HUES64 (cell line): Measurements from ENCODE around the gene CTSZ.
"Not testable (repeated sequence)": the region's sequence is repeated elsewhere in the genome, so short reads cannot be mapped to it uniquely, and the experiment has no call there.

ENCODE experiments used
- H3K27ac ChIP-seq: 2 replicates; pipeline ENCODE4 v1.7.0; 2013; ENCODE audit warnings: low read depth, low read length, inconsistent platforms
- H3K27me3 ChIP-seq: 2 replicates; pipeline ENCODE4 v1.6.1; 2013; ENCODE audit warnings: mild to moderate bottlenecking, low read length; ENCODE audit not compliant: insufficient read depth
- H3K36me3 ChIP-seq: 2 replicates; pipeline ENCODE4 v1.6.1; 2013; ENCODE audit warnings: mild to moderate bottlenecking, low read length; ENCODE audit not compliant: insufficient read depth
- H3K4me1 ChIP-seq: 2 replicates; pipeline ENCODE4 v1.6.1; 2013; ENCODE audit warnings: mild to moderate bottlenecking, low read length, moderate library complexity; ENCODE audit not compliant: insufficient read depth
- H3K4me3 ChIP-seq: 2 replicates; pipeline ENCODE4 v1.5.1; 2013; ENCODE audit warnings: mild to moderate bottlenecking, low read length, moderate library complexity
- H3K9ac ChIP-seq: 2 replicates; pipeline ENCODE4 v1.6.1; 2013; ENCODE audit warnings: mild to moderate bottlenecking, low read depth, low read length
- H3K9me3 ChIP-seq: 2 replicates; pipeline ENCODE4 v1.6.1; 2013; ENCODE audit warnings: low read depth, low read length; ENCODE audit not compliant: insufficient read depth
- WGBS: fragments of 150-250, 120-280 bp; methylation state at CpG from one replicate; pipeline ENCODE4 v1.1.7; 2013; ENCODE audit warnings: missing lambda C conversion rate; 5-methylcytosine and 5-hydroxymethylcytosine counted together

The CTSZ gene

DNA sequence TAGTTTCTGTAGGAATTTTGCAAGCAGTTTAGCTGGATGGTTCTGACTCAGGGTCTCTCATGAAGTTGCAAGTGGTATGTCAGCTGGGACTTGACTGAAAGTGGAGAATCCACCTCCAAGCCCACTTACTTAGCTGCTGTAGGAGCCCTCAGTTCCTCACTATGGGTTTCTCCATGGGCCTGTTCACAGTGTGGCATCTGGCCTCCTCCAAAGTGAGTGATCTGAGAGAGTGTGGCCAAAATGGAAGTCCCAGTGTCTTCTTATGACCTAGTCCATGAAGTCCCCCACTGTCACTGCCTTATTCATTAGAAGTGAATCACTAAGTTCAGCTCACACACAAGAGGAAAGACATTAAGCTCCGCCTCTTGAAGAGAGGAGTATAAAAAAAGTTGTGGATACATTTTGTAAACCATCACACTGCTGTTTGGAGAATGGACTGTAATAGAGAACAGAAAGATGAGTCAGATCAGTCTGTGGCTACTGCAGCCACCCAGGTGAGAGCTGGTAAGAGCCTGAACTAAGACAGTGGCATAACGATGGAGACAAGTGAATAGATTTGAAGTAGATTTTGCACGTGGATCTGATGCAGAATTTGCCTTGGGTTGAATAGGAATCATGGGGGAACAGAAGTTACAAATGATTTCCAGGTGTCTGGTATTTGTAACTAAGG is 30.9 kb downstream of the CTSZ start:
- H3K4me1 ChIP-seq, result no peaks in the 10 kb centered on the region
- H3K9ac ChIP-seq, result no peak overlapping the region
- no peaks in the 10 kb centered on the region for H3K36me3 ChIP-seq
- H3K4me3 ChIP-seq, result no peak overlapping the region
- WGBS, result 92% methylated on average over 3 of the region's 3 CpGs
- H3K9me3 ChIP-seq, result peaks cover 6% of the 10 kb centered on the region; the same call in 1 of the 2 replicates
- H3K27ac ChIP-seq, result no peak overlapping the region
- no peaks in the 10 kb centered on the region for H3K27me3 ChIP-seq

DNA sequence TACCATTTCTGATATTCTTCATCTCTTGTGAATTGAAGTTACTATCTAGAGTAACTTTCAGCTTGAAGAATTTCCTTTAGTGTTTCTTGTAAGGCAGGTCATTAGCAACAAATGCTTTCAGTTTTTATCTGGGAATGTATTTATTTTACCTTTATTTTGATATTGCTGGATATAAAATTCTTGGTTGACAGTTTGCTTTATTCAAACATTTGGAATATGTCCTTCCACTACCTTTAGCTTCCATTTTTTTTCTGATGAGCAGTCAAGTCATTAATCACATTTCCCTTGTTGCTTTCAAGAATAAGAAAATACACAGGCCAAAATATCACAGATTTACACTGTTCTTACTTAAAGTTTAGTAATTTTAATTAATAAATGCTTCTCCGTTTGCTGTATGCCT is 31.7 kb downstream of the CTSZ start:
- H3K27ac ChIP-seq, result no peak overlapping the region
- H3K4me1 ChIP-seq, result no peaks in the 10 kb centered on the region
- H3K36me3 ChIP-seq, result no peaks in the 10 kb centered on the region
- WGBS, result 94% methylated on average over 1 of the region's 1 CpG
- peaks cover 6% of the 10 kb centered on the region; the same call in 1 of the 2 replicates for H3K9me3 ChIP-seq
- no peak overlapping the region for H3K4me3 ChIP-seq
- no peak overlapping the region for H3K9ac ChIP-seq
- no peaks in the 10 kb centered on the region for H3K27me3 ChIP-seq

DNA sequence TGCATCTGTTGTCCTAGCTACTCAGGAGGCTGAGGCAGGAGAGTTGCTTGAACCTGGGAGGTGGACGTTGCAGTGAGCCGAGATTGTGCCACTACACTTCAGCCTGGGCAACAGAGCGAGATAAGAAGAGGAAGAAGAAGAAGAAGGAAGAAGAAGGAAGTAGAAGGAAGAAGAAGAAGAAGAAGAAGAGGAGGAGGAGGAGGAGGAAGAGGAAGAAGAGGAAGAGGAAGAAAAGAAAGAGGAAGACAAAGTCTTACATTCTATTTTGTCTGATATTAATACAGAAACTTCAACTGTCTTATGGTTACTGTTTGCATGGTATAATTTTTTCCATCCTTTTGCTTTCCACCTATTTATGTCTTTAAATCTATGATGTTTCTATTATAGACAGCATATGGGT is 33.2 kb downstream of the CTSZ start:
- Histone ChIP-seq H3K36me3 (no peaks in the 10 kb centered on the region), H3K4me3 (no peak overlapping the region), H3K27ac (no peak overlapping the region), H3K9me3 (peaks cover 8% of the 10 kb centered on the region; the same call in 1 of the 2 replicates), H3K27me3 (no peaks in the 10 kb centered on the region), H3K9ac (no peak overlapping the region), H3K4me1 (no peaks in the 10 kb centered on the region)
- WGBS, result 87% methylated on average over 3 of the region's 3 CpGs

DNA sequence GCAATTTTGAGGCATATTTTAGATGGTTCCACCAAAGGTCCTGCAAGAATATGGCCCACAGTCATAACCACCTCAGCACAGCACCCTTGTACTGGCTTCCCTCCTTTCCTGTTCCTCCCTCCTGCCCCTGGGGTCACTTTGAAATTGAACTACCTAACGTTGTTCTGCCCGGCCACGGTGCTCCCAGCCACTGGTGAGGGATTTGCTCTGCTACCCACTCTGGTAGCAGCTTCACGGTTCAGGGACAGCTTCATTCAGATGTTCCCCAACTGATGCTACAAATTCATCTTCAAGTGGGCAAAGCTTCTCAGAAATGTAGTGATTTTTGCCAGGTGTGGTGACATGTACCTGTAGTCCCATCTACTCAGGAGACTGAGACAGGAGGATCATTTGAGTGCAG is 33.9 kb downstream of the CTSZ start:
- 85% methylated on average over 4 of the region's 4 CpGs for WGBS
- Histone ChIP-seq H3K4me3 (no peak overlapping the region), H3K27me3 (no peaks in the 10 kb centered on the region), H3K27ac (no peak overlapping the region), H3K36me3 (no peaks in the 10 kb centered on the region), H3K4me1 (no peaks in the 10 kb centered on the region), H3K9ac (no peak overlapping the region), H3K9me3 (peaks cover 8% of the 10 kb centered on the region; the same call in 1 of the 2 replicates)

DNA sequence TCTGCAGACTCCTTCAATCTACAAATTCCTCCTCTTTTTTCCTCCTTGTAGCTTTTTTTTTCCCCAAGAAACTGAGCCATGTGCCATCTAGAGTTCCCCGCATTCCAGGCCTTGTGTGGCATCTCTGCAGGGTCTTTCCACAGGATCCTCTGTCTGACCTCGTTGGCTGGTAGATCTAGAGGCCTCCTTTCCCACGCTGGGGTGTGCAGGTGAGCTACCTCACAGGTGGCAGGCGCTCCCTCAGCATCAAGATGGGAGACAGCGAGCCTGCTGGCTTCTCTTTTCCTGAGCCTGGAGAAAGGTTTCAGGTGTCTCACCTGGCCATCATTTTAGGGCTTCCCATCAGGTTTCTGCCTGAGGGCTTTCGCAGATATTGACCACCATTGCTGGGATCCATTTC is 35.6 kb downstream of the CTSZ start:
- 86% methylated on average over 6 of the region's 6 CpGs for WGBS
- no peaks in the 10 kb centered on the region for H3K27me3 ChIP-seq
- H3K36me3 ChIP-seq, result no peaks in the 10 kb centered on the region

DNA sequence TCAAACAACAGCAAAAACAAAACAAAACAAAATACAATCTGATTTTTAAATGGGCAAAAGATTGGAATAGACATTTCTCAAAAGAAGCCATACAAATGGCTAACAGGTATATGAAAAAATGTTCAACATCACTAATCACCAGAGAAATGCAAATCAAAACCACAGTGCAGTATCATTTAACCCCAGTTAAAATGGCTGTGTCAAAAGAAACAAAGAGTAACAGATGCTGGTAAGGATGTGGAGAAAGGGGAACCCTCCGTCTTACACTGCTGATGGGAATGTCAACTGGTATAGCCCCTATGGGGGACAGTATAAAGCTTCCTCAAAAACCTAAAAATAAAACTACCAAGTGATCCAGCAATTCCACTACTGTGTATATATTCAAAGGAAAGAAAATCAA is 36.9 kb downstream of the CTSZ start:
- Histone ChIP-seq H3K9ac (no peak overlapping the region), H3K27me3 (no peaks in the 10 kb centered on the region), H3K9me3 (peaks cover 3% of the 10 kb centered on the region; the same call in 1 of the 2 replicates), H3K36me3 (no peaks in the 10 kb centered on the region), H3K4me1 (no peaks in the 10 kb centered on the region), H3K27ac (no peak overlapping the region), H3K4me3 (no peak overlapping the region)
- WGBS, result 100% methylated on average over 1 of the region's 1 CpG

More for the DNA sequence above, 35.6 kb downstream of the CTSZ start:
- Histone ChIP-seq H3K4me1 (no peaks in the 10 kb centered on the region), H3K4me3 (no peak overlapping the region), H3K9me3 (peaks cover 8% of the 10 kb centered on the region; the same call in 1 of the 2 replicates), H3K9ac (no peak overlapping the region), H3K27ac (no peak overlapping the region)

DNA sequence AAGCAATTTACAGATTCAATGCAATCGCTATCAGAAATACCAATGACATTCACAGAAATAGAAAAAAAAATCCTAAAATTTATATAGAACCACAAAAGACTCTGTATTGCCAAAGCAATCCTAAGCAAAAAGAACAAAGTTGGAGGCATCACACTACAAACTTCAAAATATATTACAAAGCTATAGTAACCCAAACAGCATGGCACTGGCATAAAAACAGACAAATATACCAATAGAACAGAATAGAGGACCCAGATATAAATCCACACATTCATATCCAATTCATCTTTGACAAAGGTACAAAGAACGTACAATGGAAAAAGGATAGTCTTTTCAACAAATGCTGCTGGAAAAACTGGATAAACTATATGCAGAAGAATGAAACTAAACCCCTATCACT is 37.6 kb downstream of the CTSZ start:
- no peak overlapping the region for H3K27ac ChIP-seq
- peaks cover 2% of the 10 kb centered on the region; the same call in 1 of the 2 replicates for H3K9me3 ChIP-seq
- no peak overlapping the region for H3K4me3 ChIP-seq
- no peak overlapping the region for H3K9ac ChIP-seq
- no peaks in the 10 kb centered on the region for H3K36me3 ChIP-seq
- 72% methylated on average over 2 of the region's 2 CpGs for WGBS
- no peaks in the 10 kb centered on the region for H3K4me1 ChIP-seq
- H3K27me3 ChIP-seq, result no peaks in the 10 kb centered on the region

DNA sequence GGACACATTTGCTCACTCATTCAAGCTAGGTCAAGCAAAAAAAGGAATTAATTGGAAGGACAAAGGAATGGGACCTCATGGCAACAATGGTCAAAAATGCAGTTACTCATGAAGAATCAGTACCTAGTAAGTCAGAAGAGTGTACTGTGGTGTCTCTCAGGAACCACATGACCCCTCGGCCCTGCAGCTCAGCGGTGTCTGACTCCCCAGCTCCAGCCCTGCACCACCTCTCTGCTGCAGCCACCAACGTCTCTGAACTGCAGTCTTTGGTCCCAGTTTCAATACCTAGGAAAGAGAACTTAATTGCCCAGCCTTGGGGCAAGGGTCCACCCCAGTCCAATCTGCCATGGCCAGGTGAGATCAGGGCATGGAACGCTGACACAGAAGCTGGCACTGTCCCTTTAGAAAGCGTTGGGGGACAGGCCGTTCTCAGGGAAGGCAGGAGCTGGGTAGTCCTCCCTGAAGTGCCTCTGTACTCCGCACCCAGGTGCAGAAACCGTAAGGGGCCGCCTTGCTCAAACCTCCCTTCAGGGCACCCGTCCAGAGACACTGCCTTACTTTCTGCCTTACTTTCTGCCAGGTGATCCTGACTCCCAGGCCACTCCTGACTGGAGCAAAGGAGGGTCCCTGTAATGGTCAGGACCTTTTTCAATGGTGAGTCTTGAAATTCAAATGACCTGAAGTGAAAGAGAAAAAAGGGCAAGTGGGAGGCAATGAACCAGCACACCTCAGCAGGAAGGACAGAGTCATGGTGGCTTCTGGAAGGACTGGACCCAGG is 39.2 kb downstream of the CTSZ start:
- no peaks in the 10 kb centered on the region for H3K36me3 ChIP-seq
- no peaks in the 10 kb centered on the region for H3K4me1 ChIP-seq
- H3K27me3 ChIP-seq, result no peaks in the 10 kb centered on the region
- H3K4me3 ChIP-seq, result no peak overlapping the region
- no peak overlapping the region for H3K27ac ChIP-seq
- WGBS, result 88% methylated on average over 10 of the region's 10 CpGs
- H3K9ac ChIP-seq, result no peak overlapping the region
- peaks cover 2% of the 10 kb centered on the region; the same call in 1 of the 2 replicates for H3K9me3 ChIP-seq

DNA sequence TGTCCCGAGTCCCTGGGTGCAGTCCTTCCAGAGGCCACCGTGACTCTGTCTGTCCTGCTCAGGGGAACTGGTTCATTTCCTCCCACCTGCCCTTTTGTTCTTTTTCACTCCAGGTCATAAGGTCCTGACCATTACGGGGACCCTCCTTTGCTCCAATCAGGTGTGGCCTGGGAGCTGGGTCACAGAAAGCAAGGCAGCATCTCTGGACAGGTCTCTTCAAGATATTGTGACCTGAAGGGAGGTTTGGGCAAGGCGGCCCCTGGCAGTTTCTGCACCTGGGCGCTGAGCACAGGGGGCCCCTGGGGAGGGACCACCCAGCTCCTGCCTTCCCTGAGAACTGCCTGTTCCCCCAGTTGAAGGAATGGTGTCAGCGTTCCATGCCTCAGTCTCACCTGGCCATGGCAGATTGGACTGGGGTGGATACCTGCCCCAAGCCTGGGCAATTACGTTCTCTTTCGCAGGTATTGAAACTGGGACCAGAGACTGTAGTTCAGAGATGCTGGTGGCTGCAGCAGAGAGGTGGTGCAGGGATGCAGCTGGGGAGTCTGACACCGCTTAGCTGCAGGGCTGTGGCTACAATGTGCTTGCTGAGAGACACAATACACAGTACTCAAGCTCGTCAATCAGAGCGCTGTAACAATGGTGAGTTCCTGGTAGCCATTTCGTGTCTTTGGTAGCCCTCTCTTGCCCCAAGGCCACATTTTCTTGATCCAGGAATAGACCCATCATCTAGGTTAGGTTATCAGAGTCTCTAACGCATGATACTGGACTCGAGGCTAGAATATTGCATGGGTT is 41.6 kb downstream of the CTSZ start:
- H3K27ac ChIP-seq, result no peak overlapping the region
- H3K36me3 ChIP-seq, result no peaks in the 10 kb centered on the region
- H3K4me3 ChIP-seq, result no peak overlapping the region
- peaks cover 2% of the 10 kb centered on the region; the same call in 1 of the 2 replicates for H3K9me3 ChIP-seq
- WGBS, result 77% methylated on average over 14 of the region's 14 CpGs
- no peaks in the 10 kb centered on the region for H3K27me3 ChIP-seq
- no peaks in the 10 kb centered on the region for H3K4me1 ChIP-seq
- H3K9ac ChIP-seq, result no peak overlapping the region

DNA sequence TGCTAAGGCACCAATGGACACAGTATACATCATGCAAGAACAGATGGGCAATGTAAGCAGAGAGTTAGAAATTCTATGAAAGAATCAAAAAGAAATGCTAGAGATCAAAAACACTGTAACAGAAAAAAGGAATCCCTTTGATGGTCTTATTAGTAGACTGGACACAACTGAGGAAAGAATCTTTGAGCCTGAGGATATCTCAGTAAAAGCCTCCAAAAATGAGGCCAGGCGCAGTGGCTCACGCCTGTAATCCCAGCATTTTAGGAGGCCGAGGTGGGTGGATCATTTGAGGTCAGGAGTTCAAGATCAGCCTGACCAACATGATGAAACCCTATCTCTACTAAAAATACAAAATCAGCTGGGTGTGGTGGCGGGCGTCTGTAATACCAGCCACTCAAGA is 43.1 kb downstream of the CTSZ start:
- H3K27ac ChIP-seq, H3K36me3 ChIP-seq, H3K27me3 ChIP-seq, H3K4me3 ChIP-seq, H3K9me3 ChIP-seq, H3K4me1 ChIP-seq, H3K9ac ChIP-seq: not testable (repeated sequence)
- WGBS, result 86% methylated on average over 5 of the region's 5 CpGs

DNA sequence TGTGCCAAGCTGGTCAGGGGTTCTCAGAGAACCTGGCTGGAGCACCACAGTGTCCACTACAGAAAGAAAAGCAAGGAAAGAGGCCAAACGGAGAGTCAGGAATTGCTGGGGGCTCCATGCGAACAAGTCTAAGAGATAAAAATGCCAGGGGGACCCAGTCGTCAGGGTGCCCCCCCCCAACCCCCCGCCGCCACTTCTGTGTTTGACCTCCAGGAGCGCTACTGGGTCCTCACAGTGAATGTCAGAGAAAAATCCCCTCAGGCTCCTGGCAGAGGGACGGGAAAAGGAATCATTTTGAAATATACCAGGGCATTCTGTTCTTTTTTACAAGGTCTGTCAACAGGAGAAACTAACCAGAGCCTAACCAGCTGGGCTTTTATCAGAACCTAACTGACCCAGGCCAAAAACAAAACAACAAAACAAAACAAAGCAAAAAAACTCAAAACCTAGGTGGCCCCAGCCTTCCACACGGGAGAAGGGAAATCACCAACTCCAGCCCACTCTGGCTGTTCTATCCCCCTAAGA is 43.9 kb downstream of the CTSZ start:
- no peaks in the 10 kb centered on the region for H3K4me1 ChIP-seq
- H3K27ac ChIP-seq, result no peak overlapping the region
- no peak overlapping the region for H3K9ac ChIP-seq
- H3K27me3 ChIP-seq, result no peaks in the 10 kb centered on the region
- 74% methylated on average over 6 of the region's 8 CpGs for WGBS
- H3K4me3 ChIP-seq, result no peak overlapping the region
- no peaks in the 10 kb centered on the region for H3K36me3 ChIP-seq
- no peaks in the 10 kb centered on the region for H3K9me3 ChIP-seq
